GM18499 (cell line): ENCODE measurements around the gene MED16.
"Not testable (repeated sequence)": the region's sequence is repeated elsewhere in the genome, so short reads cannot be mapped to it uniquely, and the experiment has no call there.

Experiments
- ATAC-seq: cut with Tn5 transposase; IDR thresholded peaks from one replicate; pipeline ENCODE4 v1.9.1; 2021; ENCODE audit warnings: moderate number of reproducible peaks; ENCODE audit not compliant: insufficient read depth, unreplicated experiment

MED16 gene

DNA sequence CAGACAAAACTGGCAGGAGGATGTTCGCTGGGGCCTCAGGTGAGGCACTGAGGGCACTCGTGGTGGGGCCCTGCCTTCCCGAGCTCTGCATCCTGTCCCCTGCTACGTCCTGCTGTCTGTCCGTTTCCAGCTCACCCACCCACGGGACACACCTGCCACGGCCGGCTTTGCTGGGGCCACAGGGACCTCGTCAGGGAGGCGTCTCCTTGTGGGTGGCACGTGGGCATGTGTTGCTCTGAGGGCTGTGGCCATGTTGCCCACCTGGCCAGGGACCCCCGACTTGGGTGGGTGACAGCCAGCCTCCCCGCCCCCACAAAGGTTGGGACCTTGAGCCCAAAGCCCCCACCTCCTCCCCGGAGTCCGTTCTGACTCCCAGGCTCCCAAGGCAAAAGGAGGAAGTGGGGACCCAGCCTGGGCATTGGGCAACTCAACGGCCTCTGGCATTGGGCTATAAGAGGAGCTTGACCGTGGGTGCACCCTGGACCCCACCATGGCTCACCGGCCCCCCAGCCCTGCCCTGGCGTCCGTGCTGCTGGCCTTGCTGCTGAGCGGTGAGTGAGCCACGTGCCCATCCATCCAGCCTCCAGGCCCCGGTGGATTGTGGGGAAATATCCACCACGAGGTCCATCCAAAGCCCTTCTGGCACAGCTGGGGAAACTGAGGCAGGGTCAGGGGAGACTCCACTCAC, 52.3 kb downstream of the MED16 start, which contains the start of gene PRTN3:
PRTN3 (plus strand) TSS at position 481 of the 688 bp plus-strand sequence; CDS start at position 491, 10 bp downstream.
- ATAC-seq: no peak

- no peak for ATAC-seq
These were observed 57.7 kb downstream of the MED16 start for GRCh38 chr19:835210-835810.

- ATAC-seq: no peak
These were observed 58.8 kb downstream of the MED16 start for GRCh38 chr19:834216-834615.

DNA sequence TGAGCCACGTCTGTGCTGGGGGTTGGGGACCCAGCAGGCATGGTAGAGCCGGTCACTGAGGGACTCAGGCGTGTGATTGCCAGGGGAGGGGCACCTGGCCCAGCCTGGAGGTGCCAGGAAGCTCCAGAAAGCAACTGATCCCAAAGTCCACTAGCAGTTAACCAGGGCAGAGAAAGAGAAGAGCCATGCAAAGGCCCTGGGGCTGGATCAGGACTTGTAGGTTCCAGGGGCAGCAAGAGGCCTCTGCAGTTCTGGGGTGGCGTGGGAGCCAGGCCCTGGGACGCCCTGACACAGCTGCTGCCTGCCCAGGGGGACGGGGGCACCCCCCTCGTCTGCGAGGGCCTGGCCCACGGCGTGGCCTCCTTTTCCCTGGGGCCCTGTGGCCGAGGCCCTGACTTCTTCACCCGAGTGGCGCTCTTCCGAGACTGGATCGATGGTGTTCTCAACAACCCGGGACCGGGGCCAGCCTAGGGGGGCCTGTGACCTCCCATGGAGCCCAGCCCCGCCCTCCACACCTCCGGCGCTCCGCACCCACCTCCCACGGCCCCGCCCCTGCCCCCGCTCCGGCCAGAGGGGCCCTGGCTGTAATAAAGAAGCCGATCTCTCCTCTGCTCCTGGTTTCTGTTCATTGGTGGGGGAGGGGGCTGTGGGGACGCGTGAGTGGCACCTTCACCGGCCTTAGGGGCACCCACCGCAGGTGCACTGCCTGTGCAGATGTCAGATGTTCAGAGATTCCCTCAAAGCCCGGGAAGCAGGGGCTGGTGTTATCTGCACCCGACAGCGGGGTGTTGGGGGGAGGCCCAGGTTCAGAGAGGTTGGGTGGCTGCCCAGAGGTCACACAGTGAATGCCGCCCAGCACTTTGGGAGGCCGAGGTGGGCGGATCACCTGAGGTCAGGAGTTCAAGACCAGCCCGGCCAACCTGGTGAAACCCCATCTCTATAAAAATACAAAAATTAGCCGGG, 61.3 kb downstream of the MED16 start:
- no peak for ATAC-seq

DNA sequence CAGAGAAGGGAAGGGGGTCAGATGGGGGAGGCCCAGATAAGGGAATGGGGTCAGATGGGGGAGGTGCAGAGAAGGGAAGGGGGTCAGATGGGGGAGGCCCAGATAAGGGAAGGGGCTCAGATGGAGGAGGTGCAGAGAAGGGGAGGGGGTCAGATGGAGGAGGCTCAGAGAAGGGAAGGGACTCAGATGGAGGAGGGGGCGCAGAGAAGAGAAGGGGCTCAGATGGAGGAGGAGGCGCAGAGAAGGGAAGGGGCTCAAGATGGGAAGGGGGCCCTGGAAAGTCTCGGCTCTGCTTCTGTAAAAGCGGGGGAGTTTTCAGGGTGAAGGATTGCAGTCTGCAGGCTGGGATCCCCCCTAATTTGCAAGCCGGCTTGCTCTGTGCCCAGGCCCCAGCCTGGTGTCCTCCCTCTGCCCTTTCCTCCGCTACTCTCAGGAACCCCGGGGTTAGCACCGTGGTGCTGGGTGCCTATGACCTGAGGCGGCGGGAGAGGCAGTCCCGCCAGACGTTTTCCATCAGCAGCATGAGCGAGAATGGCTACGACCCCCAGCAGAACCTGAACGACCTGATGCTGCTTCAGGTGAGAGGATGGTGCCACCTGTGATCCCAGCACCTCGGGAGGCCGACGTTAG, 63.7 kb downstream of the MED16 start:
- ATAC-seq: no peak

DNA sequence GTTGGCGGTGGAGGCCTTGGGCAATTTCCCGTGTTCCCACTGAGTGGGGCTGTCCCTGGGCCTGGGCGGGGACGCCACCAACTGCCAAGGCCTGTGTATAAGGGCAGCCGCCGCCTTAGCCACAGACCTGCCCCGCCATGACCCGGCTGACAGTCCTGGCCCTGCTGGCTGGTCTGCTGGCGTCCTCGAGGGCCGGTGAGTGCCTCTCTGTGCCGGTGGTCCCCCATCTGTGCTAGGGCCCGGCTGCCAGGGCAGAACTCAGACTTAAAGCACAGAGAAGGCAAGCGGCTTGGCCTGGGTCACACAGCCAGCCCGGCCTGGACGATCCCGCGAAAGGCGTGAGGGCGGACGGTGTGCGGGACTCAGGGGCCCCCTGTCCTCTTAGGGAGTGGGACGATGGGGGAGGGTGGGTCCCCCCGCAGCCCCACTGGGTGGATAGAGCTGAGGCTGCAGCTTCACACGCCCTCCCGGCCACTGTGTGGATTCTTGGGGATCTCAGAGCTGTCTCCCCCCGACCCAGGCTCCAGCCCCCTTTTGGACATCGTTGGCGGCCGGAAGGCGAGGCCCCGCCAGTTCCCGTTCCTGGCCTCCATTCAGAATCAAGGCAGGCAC, 65.2 kb downstream of the MED16 start, which contains the start of gene AZU1:
AZU1 (plus strand) TSS at position 128 of the 612 bp plus-strand sequence; CDS start at position 138, 10 bp downstream.
- ATAC-seq: no peak

- ATAC-seq: no peak
These were observed 65.7 kb downstream of the MED16 start for GRCh38 chr19:827314-827709.

- ATAC-seq: no peak
These were observed 66.9 kb downstream of the MED16 start for GRCh38 chr19:825897-826644.

DNA sequence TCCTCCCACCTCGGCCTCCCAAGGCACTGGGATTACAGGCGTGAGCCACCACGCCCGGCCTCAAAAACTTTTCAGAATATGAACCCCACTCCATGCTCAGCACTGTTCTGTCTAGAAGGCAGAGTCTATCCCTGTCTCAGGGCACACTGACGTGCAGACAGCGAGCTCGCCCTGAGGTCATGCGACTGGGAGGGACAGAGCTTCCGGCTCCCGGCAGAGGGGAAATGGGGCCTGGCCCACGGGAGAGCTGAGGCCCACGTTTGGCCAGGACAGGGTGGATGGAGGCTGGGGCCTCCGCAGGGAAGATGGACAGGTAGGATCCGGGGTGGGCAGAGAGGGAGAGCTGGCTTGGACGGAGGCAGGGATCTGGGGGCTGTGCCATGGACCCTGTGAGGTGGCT, 68.1 kb downstream of the MED16 start:
- ATAC-seq: no peak

DNA sequence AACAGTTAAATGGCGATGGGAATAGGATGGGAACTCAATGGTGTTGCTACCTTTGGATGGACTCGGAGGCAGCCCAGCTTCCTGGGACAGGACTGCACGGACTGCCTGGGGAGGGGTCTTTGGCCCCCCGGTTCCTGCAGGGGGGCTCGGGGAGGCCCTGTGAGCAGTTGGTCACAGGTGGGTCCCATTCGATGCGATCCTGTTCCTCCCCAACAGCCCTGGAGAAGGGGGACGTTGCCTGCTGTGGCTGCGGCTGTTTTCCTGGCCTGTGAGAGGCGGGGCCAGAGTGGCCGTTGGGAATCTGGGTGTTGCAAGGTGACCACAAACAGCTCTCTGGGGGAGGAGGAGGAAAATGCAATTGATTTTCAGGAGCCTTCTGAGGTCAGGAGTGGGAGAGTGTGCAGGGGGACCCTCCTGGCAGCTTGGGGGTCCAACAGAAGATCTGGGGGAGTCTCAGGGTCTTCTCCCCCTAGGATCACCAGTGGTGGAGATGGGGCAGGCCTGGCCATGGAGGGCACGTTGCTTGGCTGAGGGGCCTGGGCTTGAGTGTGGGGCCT, 69.3 kb downstream of the MED16 start:
- ATAC-seq: no peak

GRCh38 chr19:821825-822503, 71.0 kb downstream of the MED16 start, which contains the start of gene PLPPR3:
TSS of gene PLPPR3 (minus strand) at chr19:821955. CDS start at chr19:821559, 396 bp downstream.
- ATAC-seq: no peak

GRCh38 chr19:821231-821824, 71.7 kb downstream of the MED16 start:
- no peak for ATAC-seq

- ATAC-seq: not testable (repeated sequence)
These were observed 72.8 kb downstream of the MED16 start for GRCh38 chr19:820212-820611.
